Measurements from ENCODE around the gene SND1. TPM values are rescaled to one million over a fixed set of nuclear protein-coding genes. Genes with fewer than 3 reads are reported as not detected.

SND1 gene
- total RNA-seq, 4 donors from 2014 or later, result 70.8 to 141 (median 85.7) TPM

DNA sequence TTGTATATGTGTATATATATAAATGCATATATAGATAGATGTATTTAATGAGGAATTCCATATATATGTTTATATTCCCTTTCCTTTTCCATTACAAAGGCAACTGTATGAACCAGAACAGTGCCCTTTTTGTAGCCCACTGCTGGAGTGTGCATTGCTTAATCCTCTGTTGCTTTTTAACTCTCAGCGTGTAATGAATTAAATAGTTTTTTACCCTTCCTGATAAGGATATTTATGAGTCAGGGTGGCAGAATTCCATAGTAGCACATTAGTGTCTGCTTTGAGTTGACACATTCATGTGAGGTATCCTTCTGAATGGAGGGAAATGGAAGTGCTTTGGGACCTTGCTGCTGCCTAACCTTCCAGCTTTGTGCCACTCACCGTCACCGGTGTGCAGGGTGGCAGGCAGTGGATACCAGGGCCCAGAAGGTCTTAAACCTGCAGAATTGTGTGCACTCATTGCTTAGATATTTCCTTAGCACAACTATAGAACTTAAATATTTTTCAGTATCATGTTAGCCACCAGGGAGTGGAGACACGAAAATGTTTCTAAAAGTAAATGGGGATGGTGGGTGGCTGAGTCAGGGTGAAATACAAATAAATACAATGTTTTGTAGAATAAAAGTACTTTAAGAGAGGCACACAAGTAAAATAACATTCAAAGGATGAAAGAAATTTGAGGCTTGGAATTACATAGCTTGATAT is 117.9 kb downstream of the SND1 start:
- Histone ChIP-seq H3K4me3 (no peak overlapping the region), H3K9me3 (no peaks in the 10 kb centered on the region), H3K36me3 (no peaks in the 10 kb centered on the region), H3K4me1 (peaks cover 0 to 34% (median 5%) of the 10 kb centered on the region in 4 donors), H3K27ac (no peak overlapping the region), H3K27me3 (no peaks in the 10 kb centered on the region)
- 55% methylated on average over 4 of the region's 4 CpGs for WGBS, 2 donors
- no peak for TF ChIP-seq POLR2A (IDR thresholded peaks at IDR 0.05)
- TF ChIP-seq EP300 (IDR thresholded peaks at IDR 0.05), result no peak
- TF ChIP-seq, protein P1, sequence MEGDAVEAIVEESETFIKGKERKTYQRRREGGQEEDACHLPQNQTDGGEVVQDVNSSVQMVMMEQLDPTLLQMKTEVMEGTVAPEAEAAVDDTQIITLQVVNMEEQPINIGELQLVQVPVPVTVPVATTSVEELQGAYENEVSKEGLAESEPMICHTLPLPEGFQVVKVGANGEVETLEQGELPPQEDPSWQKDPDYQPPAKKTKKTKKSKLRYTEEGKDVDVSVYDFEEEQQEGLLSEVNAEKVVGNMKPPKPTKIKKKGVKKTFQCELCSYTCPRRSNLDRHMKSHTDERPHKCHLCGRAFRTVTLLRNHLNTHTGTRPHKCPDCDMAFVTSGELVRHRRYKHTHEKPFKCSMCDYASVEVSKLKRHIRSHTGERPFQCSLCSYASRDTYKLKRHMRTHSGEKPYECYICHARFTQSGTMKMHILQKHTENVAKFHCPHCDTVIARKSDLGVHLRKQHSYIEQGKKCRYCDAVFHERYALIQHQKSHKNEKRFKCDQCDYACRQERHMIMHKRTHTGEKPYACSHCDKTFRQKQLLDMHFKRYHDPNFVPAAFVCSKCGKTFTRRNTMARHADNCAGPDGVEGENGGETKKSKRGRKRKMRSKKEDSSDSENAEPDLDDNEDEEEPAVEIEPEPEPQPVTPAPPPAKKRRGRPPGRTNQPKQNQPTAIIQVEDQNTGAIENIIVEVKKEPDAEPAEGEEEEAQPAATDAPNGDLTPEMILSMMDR (IDR thresholded peaks at IDR 0.05), result no peak
- DNase-seq (ENCODE audit: low spot score in 2 of 2), result no peak

DNA sequence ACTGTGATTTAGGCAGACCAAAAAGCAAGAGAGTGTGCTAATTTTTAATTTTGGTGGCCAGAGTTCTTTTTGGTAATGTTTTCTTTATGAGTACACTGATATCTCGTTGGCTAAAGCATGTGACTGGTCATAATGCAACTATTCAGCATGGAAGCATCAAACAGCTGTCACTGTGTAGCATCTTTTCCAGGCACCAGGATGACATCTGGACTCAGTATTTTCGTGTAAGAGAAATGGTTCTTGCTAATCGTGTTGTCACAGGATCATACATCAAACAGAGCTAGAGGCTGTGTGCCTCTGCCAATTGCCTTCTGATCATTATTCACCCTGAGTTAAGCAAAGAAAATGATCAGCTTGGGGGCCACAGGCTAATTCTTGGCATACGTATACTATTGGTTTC is 118.9 kb downstream of the SND1 start:
- Histone ChIP-seq H3K9me3 (no peaks in the 10 kb centered on the region), H3K4me1 (peaks cover 0 to 33% (median 5%) of the 10 kb centered on the region in 4 donors), H3K27ac (no peak overlapping the region), H3K36me3 (no peaks in the 10 kb centered on the region), H3K4me3 (no peak overlapping the region), H3K27me3 (no peaks in the 10 kb centered on the region)
- no peak for DNase-seq (ENCODE audit: low spot score in 2 of 2)
- 69% methylated on average over 4 of the region's 4 CpGs for WGBS, 2 donors
- TF ChIP-seq POLR2A (IDR thresholded peaks at IDR 0.05) (no peak), EP300 (IDR thresholded peaks at IDR 0.05) (no peak)
- TF ChIP-seq, protein P1 (IDR thresholded peaks at IDR 0.05), result no peak

DNA sequence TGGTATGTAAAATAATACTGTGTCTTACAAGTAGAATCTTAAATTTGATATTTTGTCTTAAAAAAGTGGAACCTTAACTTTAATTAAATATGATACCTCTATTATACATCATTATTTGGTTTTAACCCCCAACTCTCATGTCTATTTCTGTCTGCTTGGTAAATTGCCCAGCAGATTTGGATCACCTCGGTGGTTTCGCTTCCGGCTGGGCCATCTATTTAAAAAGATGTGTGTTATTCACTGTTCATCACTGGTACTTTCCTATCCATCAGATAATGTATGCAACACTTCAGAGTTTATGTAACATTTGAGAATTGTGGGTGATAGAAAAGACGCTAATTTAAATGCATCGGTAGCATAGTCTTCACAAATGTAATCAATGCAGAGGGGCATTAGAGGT is 119.7 kb downstream of the SND1 start:
- WGBS, 2 donors, result 80 to 87% methylated on average over 5 of the region's 5 CpGs
- DNase-seq (ENCODE audit: low spot score in 2 of 2), result no peak
- no peak for TF ChIP-seq POLR2A (IDR thresholded peaks at IDR 0.05)
- no peak for TF ChIP-seq EP300 (IDR thresholded peaks at IDR 0.05)
- TF ChIP-seq, protein P1 (IDR thresholded peaks at IDR 0.05), result no peak
- Histone ChIP-seq H3K36me3 (no peaks in the 10 kb centered on the region), H3K4me3 (no peak overlapping the region), H3K9me3 (no peaks in the 10 kb centered on the region), H3K4me1 (peaks cover 0 to 37% (median 5%) of the 10 kb centered on the region in 4 donors), H3K27me3 (no peaks in the 10 kb centered on the region), H3K27ac (no peak overlapping the region)

DNA sequence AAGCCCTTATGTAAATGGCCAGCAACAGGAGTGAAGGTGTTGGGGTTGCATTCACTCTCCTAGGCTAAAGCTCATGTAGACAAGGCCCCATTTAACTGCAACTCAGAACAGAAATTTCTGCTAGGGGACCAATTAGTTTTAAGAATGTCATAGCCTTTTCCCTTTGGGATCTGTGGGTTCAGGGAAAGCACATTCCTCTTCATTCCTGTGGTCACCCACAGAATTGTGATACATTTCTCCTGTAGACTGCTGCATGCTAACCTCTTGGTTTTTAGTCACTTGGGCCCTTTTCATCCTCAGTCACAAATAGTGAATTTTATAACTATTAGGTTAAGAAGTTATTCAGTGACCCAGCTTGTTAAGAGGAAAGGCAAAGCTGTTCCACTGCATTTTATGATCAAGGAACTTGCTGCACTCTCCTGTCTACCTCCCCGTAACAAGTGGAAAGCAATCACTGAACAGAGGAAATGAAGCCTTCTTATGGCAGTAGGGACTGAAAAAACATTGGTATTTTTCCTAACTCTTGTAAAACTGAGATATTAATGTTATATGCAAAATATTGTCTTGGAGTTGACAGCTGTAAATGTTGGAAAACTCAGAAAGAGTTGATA is 124.9 kb downstream of the SND1 start:
- H3K4me3 ChIP-seq, result no peak overlapping the region
- no peak for DNase-seq (ENCODE audit: low spot score in 2 of 2)
- no peaks in the 10 kb centered on the region for H3K9me3 ChIP-seq
- H3K36me3 ChIP-seq, result no peaks in the 10 kb centered on the region
- TF ChIP-seq EP300 (IDR thresholded peaks at IDR 0.05), result no peak
- TF ChIP-seq, protein P1 (IDR thresholded peaks at IDR 0.05), result no peak
- no peak for TF ChIP-seq POLR2A (IDR thresholded peaks at IDR 0.05)
- no peaks in the 10 kb centered on the region for H3K27me3 ChIP-seq
- H3K27ac ChIP-seq, result no peak overlapping the region
- H3K4me1 ChIP-seq, result peaks cover 0 to 36% (median under 1%) of the 10 kb centered on the region in 4 donors
- 94 to 95% methylated on average over 1 of the region's 1 CpG for WGBS, 2 donors

DNA sequence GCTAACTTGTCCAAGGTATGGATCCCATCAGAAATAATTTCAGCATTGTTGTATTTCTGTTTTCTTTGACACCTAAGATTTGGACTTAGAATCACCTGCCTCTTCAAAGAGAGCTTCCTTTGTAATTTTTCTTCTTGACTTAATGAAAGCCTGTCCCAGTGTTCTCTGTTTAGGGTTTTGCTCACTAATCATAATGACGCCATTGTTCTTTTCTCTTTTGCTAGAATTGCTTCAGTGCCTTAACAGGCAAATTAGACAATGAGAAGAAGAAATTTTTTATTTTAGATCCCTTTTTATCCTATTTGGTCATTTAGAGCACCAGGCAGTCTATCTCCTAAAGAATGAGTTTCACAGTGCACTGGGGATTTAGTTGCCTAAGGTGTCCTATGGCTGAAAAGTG is 128.5 kb downstream of the SND1 start:
- Histone ChIP-seq H3K27ac (no peak overlapping the region), H3K9me3 (no peaks in the 10 kb centered on the region), H3K4me1 (peaks cover 0 to 46% (median 2%) of the 10 kb centered on the region in 4 donors), H3K27me3 (no peaks in the 10 kb centered on the region), H3K36me3 (no peaks in the 10 kb centered on the region), H3K4me3 (no peak overlapping the region)
- DNase-seq (ENCODE audit: low spot score in 2 of 2), result no peak
- 51 to 88% methylated on average over 1 of the region's 1 CpG for WGBS, 2 donors
- TF ChIP-seq, protein P1 (IDR thresholded peaks at IDR 0.05), result no peak
- TF ChIP-seq EP300 (IDR thresholded peaks at IDR 0.05) (no peak), POLR2A (IDR thresholded peaks at IDR 0.05) (no peak)
